MG63 (cell line): ENCODE results near the gene ATE1. TPM values are rescaled to one million over a fixed set of nuclear protein-coding genes. Genes with fewer than 3 reads are reported as not detected.

ENCODE experiments used
- DNase-seq: peaks from one replicate; pipeline ENCODE4 v3.0.0-alpha.2; 2020
- H3K27me3 ChIP-seq: fragments of 250-450 bp; sonication (Bioruptor Pico); 2 replicates; pipeline ENCODE4 v1.5.1; 2020; ENCODE audit warnings: mild to moderate bottlenecking, moderate library complexity
- H3K36me3 ChIP-seq: fragments of 250-450 bp; sonication (Bioruptor Pico); 2 replicates; pipeline ENCODE4 v1.5.1; 2020; ENCODE audit warnings: mild to moderate bottlenecking, moderate library complexity
- H3K4me3 ChIP-seq: fragments of 250-450 bp; sonication (Bioruptor Pico); 2 replicates; pipeline ENCODE4 v1.5.1; 2020; ENCODE audit warnings: mild to moderate bottlenecking, moderate library complexity
- H3K9me3 ChIP-seq: fragments of 250-450 bp; sonication (Bioruptor Pico); 2 replicates; pipeline ENCODE4 v1.5.1; 2020; ENCODE audit warnings: mild to moderate bottlenecking, moderate library complexity
- total RNA-seq: library from RNA; depleted of rRNA; stranded (reverse); fragments of >200 nt; shearing (Covaris generic); gene quantifications from 2 replicates; pipeline ENCODE4 v1.2.3, GENCODE V29; 2014; ENCODE audit warnings: low replicate concordance

The ATE1 gene
- total RNA-seq, 1 experiment from 2014 or later, result 21.5 TPM

GRCh38 chr10:121910673-121911420 lies 17.0 kb downstream of the ATE1 start:
- no peak for DNase-seq
- no peaks in the 10 kb centered on the region for H3K9me3 ChIP-seq

GRCh38 chr10:121904888-121905287 lies 22.9 kb downstream of the ATE1 start:
- Histone ChIP-seq H3K36me3 (peaks cover 11% of the 10 kb centered on the region), H3K4me3 (no peak overlapping the region), H3K27me3 (no peaks in the 10 kb centered on the region), H3K9me3 (no peaks in the 10 kb centered on the region)
- DNase-seq, result no peak

More at GRCh38 chr10:121910673-121911420, 17.0 kb downstream of the ATE1 start:
- Histone ChIP-seq H3K36me3 (peaks cover 22% of the 10 kb centered on the region), H3K27me3 (no peaks in the 10 kb centered on the region), H3K4me3 (no peak overlapping the region)

DNA sequence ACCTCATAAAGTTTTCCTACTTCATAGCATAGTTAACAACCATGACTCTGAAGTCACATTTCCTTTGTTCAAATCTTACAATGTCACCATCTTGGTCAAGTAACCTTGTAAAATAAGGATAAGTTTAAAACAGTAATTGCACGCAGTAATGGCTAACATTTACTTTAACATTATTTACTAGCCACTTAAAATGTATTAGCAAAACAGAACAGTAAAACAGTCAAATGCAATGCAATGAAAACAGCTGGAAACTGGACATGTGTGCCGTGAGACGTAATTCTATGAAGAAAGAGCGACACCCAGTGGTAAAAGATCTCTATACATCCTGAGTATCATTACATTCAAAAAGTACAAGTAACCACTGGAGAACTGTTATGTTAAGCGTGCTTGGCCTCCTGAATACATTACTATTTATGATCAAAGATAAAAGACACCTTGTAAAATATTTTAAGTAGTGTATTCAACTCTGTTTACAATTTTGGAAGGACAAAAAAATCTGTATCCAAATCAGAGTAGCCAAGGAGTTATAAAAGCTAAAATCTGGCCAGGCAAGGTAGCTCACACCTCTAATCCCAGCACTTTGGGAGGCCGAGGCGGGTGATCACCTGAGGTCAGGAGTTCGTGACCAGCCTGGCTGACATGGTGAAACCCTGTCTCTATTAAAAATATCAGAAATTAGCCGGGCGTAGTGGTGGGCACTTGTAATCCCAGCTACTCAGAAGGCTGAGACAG lies 27.2 kb downstream of the ATE1 start:
- Histone ChIP-seq H3K27me3 (no peaks in the 10 kb centered on the region), H3K36me3 (peaks cover 12% of the 10 kb centered on the region), H3K4me3 (no peak overlapping the region), H3K9me3 (no peaks in the 10 kb centered on the region)
- DNase-seq, result no peak

DNA sequence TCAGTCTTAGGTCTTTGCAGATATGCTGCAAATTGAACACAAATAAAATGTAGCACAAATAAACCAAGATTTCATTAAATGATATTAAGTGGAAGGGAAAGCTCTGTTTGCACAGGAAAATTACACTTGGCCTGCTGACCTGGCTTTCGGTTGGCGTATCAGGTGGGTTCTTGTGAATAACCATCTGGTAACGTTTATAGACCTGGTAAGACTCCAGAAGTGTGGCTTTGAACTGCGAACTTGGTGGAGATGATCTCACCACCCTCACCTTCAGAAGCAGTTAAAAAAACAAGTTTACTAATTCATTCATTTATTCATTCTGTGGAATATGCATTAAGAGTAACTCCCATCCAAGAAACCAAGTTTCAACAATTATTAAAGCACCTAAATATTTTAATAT lies 28.1 kb downstream of the ATE1 start:
- no peak for DNase-seq
- no peaks in the 10 kb centered on the region for H3K9me3 ChIP-seq

DNA sequence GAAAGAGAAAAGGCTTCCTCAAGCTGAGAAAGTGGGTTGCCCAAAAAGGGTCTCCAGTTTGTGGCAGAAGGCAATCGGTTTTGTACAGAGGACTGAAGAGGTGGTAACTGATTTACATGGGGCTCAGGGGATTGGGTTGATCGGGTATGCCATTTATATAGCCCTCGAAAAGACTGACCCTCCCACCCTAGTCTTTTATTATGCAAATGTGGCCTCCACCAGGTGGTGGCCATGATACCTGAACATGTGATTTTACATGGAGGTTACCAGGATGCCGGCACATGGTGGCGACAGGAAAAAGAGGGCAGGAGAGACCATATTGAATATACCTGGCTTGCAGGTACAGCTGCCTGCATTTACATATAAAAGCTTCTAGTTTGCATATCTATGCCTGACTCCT lies 36.7 kb downstream of the ATE1 start:
- Histone ChIP-seq H3K27me3 (no peaks in the 10 kb centered on the region), H3K9me3 (no peaks in the 10 kb centered on the region)
- DNase-seq, result no peak

More for the DNA sequence above, 28.1 kb downstream of the ATE1 start:
- Histone ChIP-seq H3K36me3 (peaks cover 12% of the 10 kb centered on the region), H3K27me3 (no peaks in the 10 kb centered on the region), H3K4me3 (no peak overlapping the region)

GRCh38 chr10:121889212-121889611 lies 38.6 kb downstream of the ATE1 start:
- Histone ChIP-seq H3K4me3 (no peak overlapping the region), H3K27me3 (no peaks in the 10 kb centered on the region), H3K9me3 (no peaks in the 10 kb centered on the region), H3K36me3 (no peaks in the 10 kb centered on the region)
- DNase-seq, result no peak

More for the DNA sequence above, 36.7 kb downstream of the ATE1 start:
- Histone ChIP-seq H3K4me3 (no peak overlapping the region), H3K36me3 (peaks cover 2% of the 10 kb centered on the region; the same call in 1 of the 2 replicates)

DNA sequence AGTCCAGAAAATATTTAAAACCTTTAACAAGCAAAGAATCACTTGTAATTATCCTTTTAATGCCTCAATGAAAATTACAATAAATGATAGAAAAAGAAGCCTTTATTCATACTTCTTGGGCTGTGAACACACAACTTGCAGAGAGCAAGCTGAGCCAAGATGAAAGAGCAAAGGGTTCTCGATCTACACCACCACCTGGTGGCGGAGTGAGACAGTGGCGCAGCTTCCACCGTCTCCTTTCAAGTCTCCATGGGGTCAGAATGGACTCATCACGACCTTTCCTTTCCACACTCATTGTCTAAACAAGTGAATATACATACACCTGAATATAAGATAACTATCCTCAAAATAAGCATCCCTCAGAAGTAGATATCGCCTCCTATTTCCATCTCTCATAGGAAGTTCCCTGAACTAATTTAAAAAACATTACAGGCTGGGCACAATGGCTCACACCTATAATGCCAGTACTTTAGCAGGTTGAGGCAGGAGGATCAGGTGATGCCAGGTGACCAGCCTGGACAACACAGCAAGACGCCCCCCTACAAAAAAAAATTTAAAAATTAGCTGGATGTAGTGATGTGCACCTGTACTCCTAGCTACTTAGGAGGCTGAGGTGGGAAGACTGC lies 40.7 kb downstream of the ATE1 start:
- peak; percentile 42 for DNase-seq
- Histone ChIP-seq H3K27me3 (no peaks in the 10 kb centered on the region), H3K4me3 (no peak overlapping the region)

DNA sequence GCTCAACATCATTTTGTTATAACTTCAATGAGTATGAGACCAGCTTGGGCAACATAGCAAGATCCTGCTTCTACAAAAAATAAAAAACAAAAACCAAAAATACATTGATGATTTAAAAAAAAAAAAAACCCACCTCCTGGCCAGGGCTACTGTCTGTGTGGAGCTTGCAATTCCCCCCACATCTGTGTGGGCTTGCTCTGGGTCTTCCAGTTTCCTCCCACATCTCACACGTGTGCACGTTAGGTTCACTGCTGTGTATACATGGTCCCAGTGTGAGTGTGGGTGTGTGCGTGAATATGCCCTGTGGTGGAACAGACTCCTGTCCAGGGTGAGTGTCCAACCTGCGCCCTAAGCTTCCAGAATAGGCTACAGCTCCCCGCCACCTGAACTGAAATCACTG lies 41.6 kb downstream of the ATE1 start:
- Histone ChIP-seq H3K4me3 (no peak overlapping the region), H3K36me3 (no peaks in the 10 kb centered on the region; the same call in 1 of the 2 replicates), H3K9me3 (no peaks in the 10 kb centered on the region), H3K27me3 (no peaks in the 10 kb centered on the region)
- no peak for DNase-seq

More for the DNA sequence above, 40.7 kb downstream of the ATE1 start:
- H3K9me3 ChIP-seq, result no peaks in the 10 kb centered on the region
- H3K36me3 ChIP-seq, result no peaks in the 10 kb centered on the region

DNA sequence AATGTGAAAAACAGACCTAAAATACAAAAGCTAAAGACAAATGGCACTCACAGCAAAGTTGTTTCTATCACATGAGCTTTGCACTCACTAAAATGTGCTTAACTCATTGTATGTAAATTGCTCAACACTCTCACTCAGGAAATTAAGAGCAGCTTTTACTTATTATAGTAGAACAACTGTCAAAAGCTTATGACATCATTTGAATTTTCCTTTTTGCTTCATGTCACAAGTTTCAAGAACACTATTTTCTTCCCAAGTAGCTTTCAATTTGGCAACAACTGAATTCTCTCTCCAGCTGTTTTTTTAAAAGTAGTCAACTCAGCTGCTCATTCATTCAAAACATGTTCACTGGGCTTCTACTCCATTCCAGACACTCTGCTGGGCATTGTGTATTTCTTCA lies 46.9 kb downstream of the ATE1 start:
- H3K27me3 ChIP-seq, result no peaks in the 10 kb centered on the region
- no peaks in the 10 kb centered on the region for H3K9me3 ChIP-seq
- no peaks in the 10 kb centered on the region; the same call in 1 of the 2 replicates for H3K36me3 ChIP-seq
- H3K4me3 ChIP-seq, result no peak overlapping the region
- no peak for DNase-seq

DNA sequence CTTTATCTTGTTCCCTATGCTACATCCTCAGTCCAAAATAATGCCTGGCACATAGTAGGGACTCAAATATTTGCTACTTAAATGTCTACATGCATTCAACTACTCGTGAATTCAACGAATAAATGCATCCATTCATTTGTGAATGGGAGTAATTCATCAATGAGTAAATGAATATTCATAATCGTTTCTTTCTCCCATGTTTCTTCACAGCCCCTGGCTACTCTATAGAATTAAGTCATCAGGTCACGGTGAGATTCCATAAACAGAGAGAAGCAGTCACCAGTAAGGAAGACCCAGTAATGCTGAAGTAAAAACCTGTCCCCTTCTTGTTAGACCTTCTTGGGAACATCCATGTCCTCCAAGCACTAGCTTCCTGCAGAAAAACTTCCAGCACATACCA lies 48.4 kb downstream of the ATE1 start:
- no peaks in the 10 kb centered on the region; the same call in 1 of the 2 replicates for H3K36me3 ChIP-seq
- H3K27me3 ChIP-seq, result no peaks in the 10 kb centered on the region
- no peak overlapping the region for H3K4me3 ChIP-seq
- no peaks in the 10 kb centered on the region for H3K9me3 ChIP-seq
- no peak for DNase-seq

DNA sequence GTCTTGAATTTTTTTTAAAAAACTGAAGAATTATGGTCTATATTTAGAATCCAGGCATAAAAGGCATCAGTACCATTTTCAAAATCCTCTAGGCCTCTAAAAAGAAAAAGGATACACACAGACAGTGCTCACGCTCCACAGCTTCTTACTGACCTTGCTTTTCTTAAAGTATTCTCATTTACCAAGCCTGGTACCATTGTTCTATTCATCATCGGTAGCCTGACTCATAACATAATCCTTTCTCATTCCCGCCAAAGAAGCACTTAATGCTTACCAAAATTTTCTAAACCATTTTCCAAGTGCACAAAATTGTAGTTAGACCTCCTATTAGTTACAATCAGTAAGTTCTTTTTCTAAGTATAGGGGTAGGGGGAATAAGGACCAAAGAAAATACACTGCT lies 54.6 kb downstream of the ATE1 start:
- no peak for DNase-seq
- no peaks in the 10 kb centered on the region for H3K9me3 ChIP-seq
- H3K4me3 ChIP-seq, result no peak overlapping the region
- no peaks in the 10 kb centered on the region for H3K27me3 ChIP-seq
- H3K36me3 ChIP-seq, result peaks cover 2% of the 10 kb centered on the region; the same call in 1 of the 2 replicates

DNA sequence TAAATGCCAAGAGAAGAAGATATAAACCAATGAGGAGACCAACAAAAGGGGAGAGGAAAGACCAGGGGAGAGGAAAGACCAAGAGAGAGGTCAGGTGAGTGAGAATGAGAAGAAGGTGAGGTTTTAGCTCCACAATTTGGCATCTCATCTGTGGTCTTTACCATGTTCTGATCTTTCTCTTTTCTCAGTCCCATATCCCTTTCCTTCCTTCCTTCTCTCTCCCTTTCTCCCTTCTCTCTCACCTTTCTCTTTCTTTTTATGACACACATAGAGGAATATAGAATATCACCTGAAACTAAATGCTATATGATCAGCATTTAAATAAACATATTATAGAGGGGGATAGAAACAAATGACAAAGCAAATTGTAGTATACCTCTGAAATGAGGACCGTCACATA lies 57.4 kb downstream of the ATE1 start:
- Histone ChIP-seq H3K27me3 (no peaks in the 10 kb centered on the region), H3K9me3 (no peaks in the 10 kb centered on the region), H3K36me3 (peaks cover 5% of the 10 kb centered on the region; the same call in 1 of the 2 replicates), H3K4me3 (no peak overlapping the region)
- no peak for DNase-seq

DNA sequence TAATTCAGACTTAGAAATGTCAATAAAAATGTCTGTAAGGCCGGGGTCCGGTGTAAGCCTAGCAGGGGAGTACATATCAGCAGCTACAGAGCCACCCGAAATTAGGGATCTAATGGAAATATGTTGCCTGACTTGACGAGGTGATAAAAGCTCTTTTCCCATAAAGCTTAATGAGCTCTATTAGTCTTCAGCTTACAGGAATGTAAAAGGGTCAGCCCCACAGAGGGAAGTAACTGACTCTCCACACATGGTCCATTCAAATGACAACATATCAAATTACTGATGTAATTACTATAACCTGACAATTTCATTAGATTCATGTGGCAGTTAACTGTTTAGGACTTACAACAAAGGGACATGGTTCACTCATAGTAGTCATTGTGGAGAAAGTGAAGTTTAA lies 62.3 kb downstream of the ATE1 start:
- H3K9me3 ChIP-seq, result no peaks in the 10 kb centered on the region
- DNase-seq, result no peak
- no peak overlapping the region for H3K4me3 ChIP-seq
- H3K36me3 ChIP-seq, result peaks cover 3% of the 10 kb centered on the region; the same call in 1 of the 2 replicates
- no peaks in the 10 kb centered on the region for H3K27me3 ChIP-seq

GRCh38 chr10:121864653-121865052 lies 63.2 kb downstream of the ATE1 start:
- H3K9me3 ChIP-seq, result no peaks in the 10 kb centered on the region
- peaks cover 3% of the 10 kb centered on the region; the same call in 1 of the 2 replicates for H3K36me3 ChIP-seq
- H3K27me3 ChIP-seq, result no peaks in the 10 kb centered on the region
- DNase-seq, result no peak
- H3K4me3 ChIP-seq, result no peak overlapping the region

- Histone ChIP-seq H3K4me3 (no peak overlapping the region), H3K36me3 (peaks cover 3% of the 10 kb centered on the region; the same call in 1 of the 2 replicates), H3K27me3 (no peaks in the 10 kb centered on the region), H3K9me3 (no peaks in the 10 kb centered on the region)
- no peak for DNase-seq
Measured at GRCh38 chr10:121864168-121864567, 63.7 kb downstream of the ATE1 start.

GRCh38 chr10:121862649-121863048 lies 65.2 kb downstream of the ATE1 start:
- peaks cover 3% of the 10 kb centered on the region; the same call in 1 of the 2 replicates for H3K36me3 ChIP-seq
- no peak overlapping the region for H3K4me3 ChIP-seq
- no peaks in the 10 kb centered on the region for H3K27me3 ChIP-seq
- DNase-seq, result no peak
- H3K9me3 ChIP-seq, result no peaks in the 10 kb centered on the region

- Histone ChIP-seq H3K4me3 (no peak overlapping the region), H3K36me3 (0 out of 2 replicates have a peak, but pooled peaks cover 2% of the 10 kb centered on the region), H3K27me3 (no peaks in the 10 kb centered on the region), H3K9me3 (no peaks in the 10 kb centered on the region)
- DNase-seq, result no peak
Measured at GRCh38 chr10:121862042-121862441, 65.8 kb downstream of the ATE1 start.
